Naive thymus-derived CD8-positive, alpha-beta T cell (primary cell): Measurements from ENCODE around the gene RNF144B. TPM values are rescaled to one million over a fixed set of nuclear protein-coding genes. Genes with fewer than 3 reads are reported as not detected.
"Not testable (repeated sequence)": the region's sequence is repeated elsewhere in the genome, so short reads cannot be mapped to it uniquely, and the experiment has no call there.

Experiments used
- ATAC-seq, 2 donors: fragments of 150-1000 bp; cut with Tn5 transposase in 1 of 2; sonication (Bioruptor Pico), chemical (Tn5 transposase) in 1 of 2; 1 replicate in 1 of 2; 2 replicates in 1 of 2; pipeline ENCODE4 v1.10.0; 2021; ENCODE audit warnings: mild to moderate bottlenecking in 2 of 2, moderate library complexity in 2 of 2
- POLR2A ChIA-PET: fragments of 350-600 bp; sonication (Branson Sonifier 250); formaldehyde crosslinking; loops from one replicate; lab custom pipeline; 2021; ENCODE audit warnings: antibody characterized with exemption; lab: Charles Lee
- DNase-seq, 10 donors: peaks; one replicate each; pipeline versions ENCODE4 v3.0.0 to v3.0.0-alpha.2; 2020 to 2022
- H3K27ac Mint-ChIP-seq, 10 donors: one replicate each; pipeline ENCODE4 v1.8.0; 2020 to 2022; ENCODE audit warnings: mild to moderate bottlenecking in 10 of 10, mixed read lengths in 10 of 10, moderate library complexity in 4 of 10, inconsistent platforms in 1 of 10
- H3K27me3 Mint-ChIP-seq, 5 donors: one replicate each; pipeline ENCODE4 v1.8.0; 2021 to 2022; ENCODE audit warnings: mixed read lengths in 5 of 5
- H3K36me3 Mint-ChIP-seq, 3 donors: one replicate each; pipeline ENCODE4 v1.8.0; 2020 to 2022; ENCODE audit warnings: mixed read lengths in 3 of 3, mild to moderate bottlenecking in 2 of 3, inconsistent platforms in 1 of 3
- H3K4me1 Mint-ChIP-seq, 4 donors: one replicate each; pipeline ENCODE4 v1.8.0; 2021 to 2022; ENCODE audit warnings: mixed read lengths in 4 of 4
- H3K4me3 Mint-ChIP-seq, 10 donors: one replicate each; pipeline ENCODE4 v1.8.0; 2020 to 2022; ENCODE audit warnings: mild to moderate bottlenecking in 10 of 10, mixed read lengths in 10 of 10, moderate library complexity in 6 of 10, inconsistent platforms in 1 of 10
- H3K9me3 Mint-ChIP-seq, 9 donors: one replicate each; pipeline ENCODE4 v1.8.0; 2020 to 2022; ENCODE audit warnings: mixed read lengths in 9 of 9, mild to moderate bottlenecking in 3 of 9, inconsistent platforms in 1 of 9, moderate library complexity in 1 of 9
- polyA plus RNA-seq, 3 donors: library from polyadenylated mRNA; unstranded; fragments of 300-500 nt; fragmentation: Illumina TruSeq; gene quantifications; one replicate each; pipeline ENCODE4 v1.2.3, GENCODE V29; 2021
- total RNA-seq, 8 experiments: library from RNA in 2 of 8; stranded (reverse) in 2 of 8; gene quantifications; one replicate each; pipeline ENCODE4 v1.2.3 and lab custom pipeline; 2021 to 2026

Gene RNF144B
- total and polyA plus RNA-seq, 5 experiments from 2014 or later = 2.1 to 6.4 (median 3.6) TPM

GRCh38 chr6:18458086-18458485, 70.9 kb downstream of the RNF144B start:
- H3K27ac Mint-ChIP-seq, DNase-seq, ATAC-seq, H3K4me1 Mint-ChIP-seq, H3K4me3 Mint-ChIP-seq, H3K27me3 Mint-ChIP-seq, POLR2A ChIA-PET: not testable (repeated sequence)
- Mint-ChIP-seq H3K9me3 (peaks cover 0 to 10% (median 0%) of the 10 kb centered on the region in 9 donors), H3K36me3 (peaks cover 37 to 57% (median 53%) of the 10 kb centered on the region in 3 donors)

GRCh38 chr6:18463429-18463828, 76.3 kb downstream of the RNF144B start:
- H3K27me3 Mint-ChIP-seq = no peaks in the 10 kb centered on the region
- no peaks in the 10 kb centered on the region for H3K4me1 Mint-ChIP-seq
- ATAC-seq (no peak), DNase-seq (no peak)
- no peak overlapping the region for H3K27ac Mint-ChIP-seq
- peaks cover 0 to 10% (median 0%) of the 10 kb centered on the region in 9 donors for H3K9me3 Mint-ChIP-seq
- H3K4me3 Mint-ChIP-seq = no peak overlapping the region
- POLR2A ChIA-PET = no interaction called here
- H3K36me3 Mint-ChIP-seq = peaks cover 41 to 79% (median 67%) of the 10 kb centered on the region in 3 donors

GRCh38 chr6:18464176-18464575, 77.0 kb downstream of the RNF144B start:
- Mint-ChIP-seq H3K4me3 (no peak overlapping the region), H3K27me3 (no peaks in the 10 kb centered on the region), H3K9me3 (peaks cover 0 to 10% (median 0%) of the 10 kb centered on the region in 9 donors), H3K36me3 (peaks cover 41 to 76% (median 66%) of the 10 kb centered on the region in 3 donors), H3K4me1 (no peaks in the 10 kb centered on the region), H3K27ac (no peak overlapping the region)
- POLR2A ChIA-PET = no interaction called here
- ATAC-seq = no peak
- DNase-seq = no peak

GRCh38 chr6:18465410-18466154, 78.4 kb downstream of the RNF144B start:
- no peak overlapping the region for H3K4me3 Mint-ChIP-seq
- H3K9me3 Mint-ChIP-seq = peaks cover 0 to 4% (median 0%) of the 10 kb centered on the region in 9 donors
- no peak overlapping the region for H3K27ac Mint-ChIP-seq
- no peaks in the 10 kb centered on the region for H3K27me3 Mint-ChIP-seq
- H3K4me1 Mint-ChIP-seq = no peaks in the 10 kb centered on the region
- POLR2A ChIA-PET = no interaction called here
- ATAC-seq = no peak
- no peak for DNase-seq
- peaks cover 30 to 62% (median 53%) of the 10 kb centered on the region in 3 donors for H3K36me3 Mint-ChIP-seq

- Mint-ChIP-seq H3K9me3 (no peaks in the 10 kb centered on the region), H3K4me1 (no peaks in the 10 kb centered on the region), H3K36me3 (peaks cover 11 to 46% (median 43%) of the 10 kb centered on the region in 3 donors), H3K27ac (peak overlapping the region in 1 of 10 donors; percentile 7), H3K4me3 (no peak overlapping the region), H3K27me3 (peaks cover 0 to 1% (median 0%) of the 10 kb centered on the region in 5 donors)
- DNase-seq = no peak
- ATAC-seq = no peak
- POLR2A ChIA-PET = no interaction called here
Measured at GRCh38 chr6:18467741-18468502, 80.8 kb downstream of the RNF144B start.

GRCh38 chr6:18468503-18468843, 81.3 kb downstream of the RNF144B start:
- DNase-seq (no peak), ATAC-seq (no peak)
- H3K9me3 Mint-ChIP-seq = no peaks in the 10 kb centered on the region
- H3K4me3 Mint-ChIP-seq = no peak overlapping the region
- H3K27ac Mint-ChIP-seq = no peak overlapping the region
- H3K4me1 Mint-ChIP-seq = no peaks in the 10 kb centered on the region
- H3K27me3 Mint-ChIP-seq = peaks cover 0 to 1% (median 0%) of the 10 kb centered on the region in 5 donors
- peaks cover 11 to 40% (median 37%) of the 10 kb centered on the region in 3 donors for H3K36me3 Mint-ChIP-seq
- POLR2A ChIA-PET = no interaction called here

- Mint-ChIP-seq H3K36me3 (peaks cover 11 to 32% (median 30%) of the 10 kb centered on the region in 3 donors), H3K9me3 (no peaks in the 10 kb centered on the region), H3K27me3 (peaks cover 0 to 1% (median 0%) of the 10 kb centered on the region in 5 donors), H3K4me1 (no peaks in the 10 kb centered on the region), H3K4me3 (no peak overlapping the region), H3K27ac (no peak overlapping the region)
- DNase-seq (no peak), ATAC-seq (no peak)
- POLR2A ChIA-PET = no interaction called here
Measured at GRCh38 chr6:18469536-18469935, 82.4 kb downstream of the RNF144B start.

- Mint-ChIP-seq H3K27ac (no peak overlapping the region), H3K36me3 (peaks cover 0 to 19% (median 14%) of the 10 kb centered on the region in 3 donors), H3K27me3 (peaks cover 0 to 6% (median 1%) of the 10 kb centered on the region in 5 donors), H3K4me3 (no peak overlapping the region), H3K9me3 (no peaks in the 10 kb centered on the region), H3K4me1 (peaks cover 0 to 4% (median 1%) of the 10 kb centered on the region in 4 donors)
- ATAC-seq (no peak), DNase-seq (no peak)
- POLR2A ChIA-PET = interaction anchor here (0.7 kb wide), 1 partner anchor 85 kb away, joined by 3 read pairs; the partner anchor contains the start of gene RNF144B
Measured at GRCh38 chr6:18471232-18471964, 84.2 kb downstream of the RNF144B start.

GRCh38 chr6:18472941-18473340, 85.8 kb downstream of the RNF144B start:
- no peaks in the 10 kb centered on the region for H3K9me3 Mint-ChIP-seq
- DNase-seq (no peak), ATAC-seq (no peak)
- H3K36me3 Mint-ChIP-seq = peaks cover 0 to 12% (median 2%) of the 10 kb centered on the region in 3 donors
- peaks cover 0 to 9% (median 1%) of the 10 kb centered on the region in 5 donors for H3K27me3 Mint-ChIP-seq
- no peak overlapping the region for H3K27ac Mint-ChIP-seq
- H3K4me1 Mint-ChIP-seq = peaks cover 0 to 14% (median 3%) of the 10 kb centered on the region in 4 donors
- no peak overlapping the region for H3K4me3 Mint-ChIP-seq
- POLR2A ChIA-PET = no interaction called here

GRCh38 chr6:18473755-18474154, 86.6 kb downstream of the RNF144B start:
- Mint-ChIP-seq H3K9me3 (no peaks in the 10 kb centered on the region), H3K27ac (no peak overlapping the region), H3K4me3 (no peak overlapping the region), H3K36me3 (peaks cover 0 to 5% (median 0%) of the 10 kb centered on the region in 3 donors), H3K27me3 (peaks cover 0 to 9% (median 1%) of the 10 kb centered on the region in 5 donors), H3K4me1 (peaks cover 0 to 16% (median 3%) of the 10 kb centered on the region in 4 donors)
- no peak for ATAC-seq
- POLR2A ChIA-PET = no interaction called here
- no peak for DNase-seq

- Mint-ChIP-seq H3K4me1 (peaks cover 0 to 16% (median 3%) of the 10 kb centered on the region in 4 donors), H3K9me3 (peaks cover 0 to 2% (median 0%) of the 10 kb centered on the region in 9 donors), H3K36me3 (no peaks in the 10 kb centered on the region), H3K4me3 (no peak overlapping the region), H3K27ac (no peak overlapping the region), H3K27me3 (peaks cover 0 to 9% (median 2%) of the 10 kb centered on the region in 5 donors)
- ATAC-seq = no peak
- POLR2A ChIA-PET = no interaction called here
- no peak for DNase-seq
Measured at GRCh38 chr6:18477301-18477941, 90.3 kb downstream of the RNF144B start.

- DNase-seq = no peak
- no peak overlapping the region for H3K27ac Mint-ChIP-seq
- no peak for ATAC-seq
- H3K36me3 Mint-ChIP-seq = no peaks in the 10 kb centered on the region
- peaks cover 2 to 9% (median 6%) of the 10 kb centered on the region in 5 donors for H3K27me3 Mint-ChIP-seq
- peaks cover 0 to 16% (median 3%) of the 10 kb centered on the region in 4 donors for H3K4me1 Mint-ChIP-seq
- POLR2A ChIA-PET = no interaction called here
- no peak overlapping the region for H3K4me3 Mint-ChIP-seq
- peaks cover 0 to 2% (median 0%) of the 10 kb centered on the region in 9 donors for H3K9me3 Mint-ChIP-seq
Measured at GRCh38 chr6:18478610-18479009, 91.5 kb downstream of the RNF144B start.
